GM18870 (cell line): Measurements from ENCODE around the gene COBLL1.
A peak's percentile ranks its signal among the peaks of the same experiment; 100 is the strongest.

Experiments
- ATAC-seq: cut with Tn5 transposase; IDR thresholded peaks from one replicate; pipeline ENCODE4 v1.9.1; 2021; ENCODE audit warnings: moderate library complexity; ENCODE audit not compliant: unreplicated experiment

Gene COBLL1

GRCh38 chr2:164761737-164762460, 79.7 kb downstream of the COBLL1 start:
- no peak for ATAC-seq

- ATAC-seq, result peak; percentile 100
Observed at GRCh38 chr2:164761201-164761600, 80.4 kb downstream of the COBLL1 start.

GRCh38 chr2:164760179-164760578, 81.4 kb downstream of the COBLL1 start:
- ATAC-seq, result no peak

- ATAC-seq, result no peak
Observed at GRCh38 chr2:164757934-164758695, 83.5 kb downstream of the COBLL1 start.

GRCh38 chr2:164756773-164757172, 84.8 kb downstream of the COBLL1 start:
- no peak for ATAC-seq

- ATAC-seq, result no peak
Observed at GRCh38 chr2:164755952-164756351, 85.7 kb downstream of the COBLL1 start.

GRCh38 chr2:164754157-164755093, 87.2 kb downstream of the COBLL1 start:
- peak; percentile 50 for ATAC-seq

GRCh38 chr2:164752956-164753355, 88.7 kb downstream of the COBLL1 start:
- no peak for ATAC-seq

GRCh38 chr2:164747783-164748433, 93.7 kb downstream of the COBLL1 start:
- no peak for ATAC-seq

GRCh38 chr2:164747140-164747539, 94.5 kb downstream of the COBLL1 start:
- ATAC-seq, result no peak

- ATAC-seq, result no peak
Observed at GRCh38 chr2:164746713-164747112, 94.9 kb downstream of the COBLL1 start.

- ATAC-seq, result no peak
Observed at GRCh38 chr2:164745012-164745797, 96.4 kb downstream of the COBLL1 start.

GRCh38 chr2:164742738-164743317, 98.8 kb downstream of the COBLL1 start:
- ATAC-seq, result no peak

GRCh38 chr2:164739966-164740365, 101.7 kb downstream of the COBLL1 start:
- no peak for ATAC-seq

- no peak for ATAC-seq
Observed at GRCh38 chr2:164737612-164738081, 104.0 kb downstream of the COBLL1 start.

- ATAC-seq, result no peak
Observed at GRCh38 chr2:164735309-164735919, 106.2 kb downstream of the COBLL1 start.

- ATAC-seq, result no peak
Observed at GRCh38 chr2:164734196-164734595, 107.4 kb downstream of the COBLL1 start.

- ATAC-seq, result no peak
Observed at GRCh38 chr2:164725542-164725941, 116.1 kb downstream of the COBLL1 start.
